GM23248 (cell line): Measurements from ENCODE around the gene ZNHIT6.

ENCODE experiments used
- EZH2 ChIP-seq: fragments of 200-600 bp; sonication (generic); IDR thresholded peaks from 2 replicates; pipeline ENCODE4 v1.6.1; 2018; ENCODE audit warnings: antibody characterized with exemption, mild to moderate bottlenecking; ENCODE audit not compliant: insufficient read depth, poor library complexity, severe bottlenecking
- EZH2phosphoT487 ChIP-seq: fragments of 200-600 bp; sonication (generic); IDR thresholded peaks from 2 replicates; pipeline ENCODE4 v1.6.1; 2018; ENCODE audit warnings: antibody characterized with exemption, moderate library complexity, mild to moderate bottlenecking, low read depth; ENCODE audit not compliant: insufficient read depth

DNA sequence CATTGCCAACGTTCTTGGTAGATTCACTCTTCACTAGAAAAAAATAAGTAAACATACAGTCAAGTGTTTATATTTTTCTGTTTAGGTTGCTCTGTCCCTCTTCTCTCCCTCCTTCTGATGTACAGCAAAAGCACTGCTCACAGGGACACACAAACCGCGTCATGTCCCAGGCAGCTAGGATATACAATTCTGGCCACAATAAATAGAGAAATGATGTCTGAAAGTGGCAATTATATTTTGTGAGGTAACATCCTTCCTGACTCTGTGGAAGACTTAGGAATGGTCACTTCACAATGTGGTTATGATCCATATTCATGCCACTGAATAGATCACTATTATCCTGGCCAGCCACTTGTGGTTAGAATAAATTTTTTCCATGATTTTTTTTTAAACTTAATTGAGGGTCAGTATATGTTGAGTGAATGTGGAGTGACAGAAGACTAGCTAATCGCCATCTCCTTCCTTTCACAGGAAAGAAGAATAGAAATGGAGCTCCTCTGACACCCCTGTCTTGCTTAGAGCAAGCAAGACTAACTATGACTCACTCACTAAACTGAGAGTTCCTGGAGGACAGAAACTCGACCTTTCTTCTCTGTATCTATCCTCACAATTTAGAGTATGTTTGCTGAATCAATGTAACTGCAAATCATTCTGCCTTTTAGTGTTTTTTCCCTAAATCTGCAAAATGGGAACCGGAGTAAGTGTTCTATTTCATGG is 54.0 kb downstream of the ZNHIT6 start:
- no peak for TF ChIP-seq EZH2
- no peak for TF ChIP-seq EZH2phosphoT487
